GM18873 (cell line): ENCODE data around the gene CBX5.
"Not testable (repeated sequence)": the region's sequence is repeated elsewhere in the genome, so short reads cannot be mapped to it uniquely, and the experiment has no call there.

Experiments used
- ATAC-seq: cut with Tn5 transposase; IDR thresholded peaks from one replicate; pipeline ENCODE4 v1.9.1; 2021; ENCODE audit warnings: mild to moderate bottlenecking, moderate library complexity, moderate number of reproducible peaks; ENCODE audit not compliant: unreplicated experiment, low FRiP score

The CBX5 gene

DNA sequence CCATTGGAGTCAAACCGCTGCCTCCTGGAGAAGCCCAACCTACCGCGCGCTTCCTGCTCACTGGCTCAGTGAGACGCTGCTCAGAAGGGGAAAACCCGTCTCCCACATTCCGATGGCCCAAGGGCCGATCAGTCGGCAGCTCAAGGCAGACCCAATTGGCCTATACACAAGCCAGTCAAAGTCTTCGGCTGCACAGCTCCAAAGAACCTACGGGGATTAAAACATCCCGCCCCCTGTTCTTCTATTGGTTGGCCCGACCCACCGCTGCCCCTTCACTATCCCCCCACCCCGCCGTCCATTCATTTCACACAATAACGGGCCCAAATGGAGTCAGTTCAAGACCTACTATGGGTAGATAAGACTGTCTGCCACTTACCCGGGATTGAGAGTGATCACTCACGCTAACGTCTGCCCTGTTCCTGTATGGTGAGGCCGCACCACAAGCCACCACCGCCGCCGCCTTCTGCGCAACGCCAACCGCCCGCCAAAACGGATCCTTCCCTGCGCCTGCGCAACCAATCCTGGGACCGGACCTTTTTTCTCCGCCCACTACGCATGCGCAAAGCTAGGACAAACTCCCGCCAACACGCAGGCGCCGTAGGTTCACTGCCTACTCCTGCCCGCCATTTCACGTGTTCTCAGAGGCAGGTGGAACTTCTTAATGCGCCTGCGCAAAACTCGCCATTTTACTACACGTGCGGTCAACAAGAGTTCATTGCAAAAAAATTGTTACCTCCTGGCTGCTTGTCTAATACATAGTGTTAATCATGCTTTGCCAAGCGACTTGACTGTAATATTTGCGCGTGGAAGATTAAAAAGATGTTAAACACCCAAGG lies at the start of gene CBX5:
Gene CBX5 (minus strand): TSS at position 491 of the 836 bp plus-strand sequence. CDS start 22,472 bp downstream, outside the sequence.
- ATAC-seq: peak; percentile 68

DNA sequence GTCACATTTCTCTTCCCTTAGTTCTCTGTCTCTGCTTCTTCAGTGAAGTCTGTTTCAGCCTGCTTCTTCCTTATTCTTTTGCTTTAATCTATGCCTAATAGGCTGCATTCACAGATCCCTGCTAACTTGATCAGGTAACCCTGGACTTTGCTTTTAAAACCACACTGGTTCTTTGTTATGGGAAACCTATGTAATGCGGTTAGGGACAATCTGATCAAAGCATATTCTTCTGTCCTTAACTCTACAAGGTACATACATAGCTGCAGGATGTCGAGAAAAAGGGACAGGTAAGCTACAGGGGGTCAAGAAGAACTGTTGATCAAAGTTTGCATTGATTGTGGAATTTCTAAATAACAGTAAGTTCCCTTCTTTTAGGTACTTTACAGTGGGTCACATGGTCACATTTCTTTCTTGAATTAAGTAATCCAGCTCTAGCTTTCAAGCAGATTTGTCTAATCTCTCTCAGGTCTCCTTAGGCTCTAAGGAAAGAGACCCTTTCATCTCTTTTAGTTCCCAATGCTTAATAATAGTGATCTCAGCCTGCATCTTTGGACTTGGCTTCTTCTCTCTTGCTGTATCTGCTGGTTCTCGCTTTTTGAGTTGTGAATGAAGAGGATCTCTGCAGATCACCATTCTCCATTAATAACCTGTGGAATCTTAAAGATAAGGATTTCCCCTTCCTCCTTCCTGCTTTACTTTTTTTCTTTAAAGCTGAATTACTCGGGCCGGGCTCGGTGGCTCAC lies 48.8 kb upstream of the CBX5 start:
- ATAC-seq: no peak

DNA sequence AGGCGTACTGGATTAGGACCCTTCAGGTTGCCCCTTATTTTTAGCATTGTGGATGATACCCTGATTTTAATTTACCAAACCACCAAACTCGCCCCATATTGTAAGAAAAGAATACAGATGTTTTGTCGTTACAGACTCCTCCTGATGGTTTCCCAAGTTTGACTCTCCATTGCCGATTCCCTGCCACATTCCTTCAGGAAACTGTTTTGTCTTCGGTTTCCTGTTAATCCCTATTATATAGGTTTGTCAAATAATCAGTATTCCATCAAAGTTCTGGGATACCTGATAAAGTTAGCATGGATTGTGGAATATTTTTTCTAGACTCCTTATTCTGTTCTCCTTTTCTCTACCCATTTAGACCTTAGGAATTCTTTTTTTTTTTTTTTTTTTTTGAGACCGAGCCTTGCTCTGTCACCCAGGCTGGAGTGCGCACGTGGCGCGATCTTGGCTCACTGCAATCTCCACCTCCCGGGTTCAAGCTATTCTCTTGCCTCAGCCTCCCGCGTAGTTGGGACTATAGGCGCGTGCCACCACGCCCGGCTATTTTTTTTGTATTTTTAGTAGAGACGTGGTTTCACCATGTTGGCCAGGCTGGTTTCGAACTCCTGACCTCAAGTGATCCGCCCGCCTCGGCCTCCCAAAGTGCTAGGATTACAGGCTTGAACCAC lies 45.7 kb upstream of the CBX5 start:
- ATAC-seq: not testable (repeated sequence)

DNA sequence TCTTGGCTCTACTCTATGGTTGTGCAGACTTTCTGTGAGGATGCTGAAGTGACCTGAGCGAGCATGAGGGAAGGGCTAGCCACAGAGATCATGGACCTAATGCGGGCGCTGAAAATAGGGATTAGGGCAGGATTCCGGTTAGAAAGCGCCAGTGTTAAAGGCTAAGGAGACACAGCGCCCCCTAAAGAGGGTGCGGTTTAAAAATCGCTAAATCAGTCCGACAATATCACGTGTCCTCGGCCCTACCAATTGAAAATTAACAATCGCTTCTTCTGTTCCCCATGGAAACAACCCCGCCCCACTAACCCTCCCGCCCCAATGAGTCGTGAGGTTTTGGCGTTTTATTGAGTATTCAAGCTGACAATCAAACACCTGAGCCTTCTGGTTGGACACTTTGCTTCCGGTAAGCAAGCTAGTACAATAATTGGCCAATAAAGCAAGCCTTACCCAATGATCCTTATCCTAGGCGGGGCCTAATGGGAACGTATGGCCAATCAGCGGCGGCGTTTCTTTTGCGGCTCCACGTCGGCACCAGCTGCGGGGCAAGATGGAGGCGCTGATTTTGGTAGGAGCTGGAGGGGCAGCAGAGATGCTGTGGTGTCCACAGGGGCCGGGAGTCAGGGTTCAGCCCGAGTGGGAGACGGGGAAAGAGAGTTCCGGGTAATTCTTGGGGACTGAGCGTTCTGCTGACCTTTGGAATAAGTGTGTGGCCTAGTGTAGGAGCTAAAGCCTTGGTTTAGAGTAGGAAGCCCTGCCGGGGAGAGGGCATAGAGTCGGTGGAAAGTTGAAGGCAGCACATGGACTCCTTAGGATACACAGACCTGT lies 44.9 kb upstream of the CBX5 start, which contains the start of gene COPZ1:
Gene COPZ1 (plus strand): TSS at position 515 of the 825 bp plus-strand sequence. CDS start 33 bp downstream, at position 548.
- peak; percentile 99 for ATAC-seq

DNA sequence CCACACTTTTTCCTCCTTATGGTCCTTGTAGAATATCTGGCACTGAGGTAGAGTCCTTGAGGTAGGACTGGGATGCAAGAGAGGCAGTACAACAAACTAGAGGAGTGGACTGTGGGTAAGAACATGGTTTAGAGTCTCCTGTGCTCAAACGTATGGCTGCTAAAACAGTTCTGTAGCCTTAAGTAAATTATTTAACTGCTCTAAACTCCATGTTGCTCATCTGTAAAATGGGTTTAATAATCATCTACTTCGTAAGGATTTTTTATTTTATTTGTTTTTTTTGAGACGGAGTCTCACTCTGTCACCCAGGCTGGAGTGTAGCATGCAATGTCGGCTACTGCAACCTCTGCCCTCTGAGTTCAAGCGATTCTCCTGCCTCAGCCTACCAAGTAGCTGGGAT lies 41.4 kb upstream of the CBX5 start:
- ATAC-seq: no peak

DNA sequence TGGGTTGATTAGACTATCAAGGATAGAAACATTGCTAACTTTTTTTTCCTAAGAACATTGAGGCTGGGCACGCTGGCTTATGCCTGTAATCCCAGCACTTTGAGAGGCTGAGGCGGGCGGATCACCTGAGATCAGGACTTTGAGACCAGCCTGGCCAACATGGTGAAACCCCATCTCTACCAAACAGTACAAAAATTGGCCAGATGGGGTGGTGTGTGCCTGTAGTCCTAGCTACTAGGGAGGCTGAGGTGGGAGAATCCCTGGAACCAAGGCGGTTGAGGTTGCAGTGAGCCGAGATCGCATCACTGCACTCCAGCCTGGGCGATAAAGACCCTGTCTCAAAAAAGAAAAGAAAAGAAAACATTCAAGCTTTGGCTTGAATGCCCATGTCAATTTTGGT lies 32.4 kb upstream of the CBX5 start:
- ATAC-seq: not testable (repeated sequence)

DNA sequence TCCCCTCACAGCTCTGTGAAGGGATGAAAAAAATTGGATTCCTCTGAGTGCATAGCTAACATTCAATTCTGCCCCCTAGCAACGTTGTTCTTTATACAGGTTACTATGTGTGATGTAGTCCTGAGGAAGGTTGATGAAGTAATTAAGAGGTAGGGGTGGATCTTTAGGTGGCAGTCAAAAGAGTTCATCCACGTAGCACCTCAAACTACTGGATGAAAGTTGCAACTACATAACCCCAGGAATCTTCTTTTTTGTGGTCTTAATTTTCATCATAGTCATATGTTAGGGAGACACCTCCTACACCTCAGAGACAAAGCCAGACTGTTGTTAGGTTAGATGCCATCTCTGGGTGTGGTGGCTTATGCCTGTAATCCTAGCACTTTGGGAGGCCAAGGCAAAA lies 31.1 kb upstream of the CBX5 start:
- no peak for ATAC-seq

DNA sequence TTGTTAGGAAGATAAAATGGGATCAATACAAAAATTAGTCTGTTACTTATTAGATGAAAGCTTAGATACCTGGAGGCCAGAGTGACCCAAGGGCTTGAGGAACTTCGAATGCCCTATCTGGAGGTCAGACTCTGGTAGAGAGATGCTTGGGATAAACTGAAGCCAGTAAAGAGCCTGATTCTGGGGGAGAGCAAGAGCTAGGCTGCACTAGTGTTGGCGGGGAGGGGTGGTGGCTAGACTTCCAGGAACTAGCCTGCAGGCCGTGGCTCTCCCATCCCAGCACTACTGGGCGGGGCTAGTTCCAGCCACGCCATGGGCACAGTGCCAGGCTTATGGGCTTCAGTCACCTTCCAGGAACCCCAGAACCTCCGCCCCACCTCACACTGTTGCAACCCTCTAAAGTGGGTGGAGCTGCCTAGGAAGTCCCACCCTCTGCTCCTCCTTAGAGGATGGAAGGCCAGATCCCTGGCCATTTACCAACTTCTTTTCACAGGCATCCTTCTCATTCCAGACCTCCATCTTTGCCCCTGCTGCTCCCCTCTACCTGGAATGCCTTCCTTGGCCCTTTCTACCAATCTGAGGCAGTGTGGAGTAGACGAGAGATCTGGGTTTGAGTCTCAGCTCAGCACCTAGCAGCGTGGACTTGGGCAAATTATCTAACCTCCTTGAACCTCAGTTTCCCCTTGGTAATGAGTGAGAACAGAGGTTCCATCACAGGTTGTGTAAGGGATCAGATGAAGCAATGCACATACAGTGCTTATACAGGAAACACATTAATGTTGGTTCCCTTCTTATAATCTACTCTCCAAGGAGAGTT lies 27.2 kb upstream of the CBX5 start:
- no peak for ATAC-seq

DNA sequence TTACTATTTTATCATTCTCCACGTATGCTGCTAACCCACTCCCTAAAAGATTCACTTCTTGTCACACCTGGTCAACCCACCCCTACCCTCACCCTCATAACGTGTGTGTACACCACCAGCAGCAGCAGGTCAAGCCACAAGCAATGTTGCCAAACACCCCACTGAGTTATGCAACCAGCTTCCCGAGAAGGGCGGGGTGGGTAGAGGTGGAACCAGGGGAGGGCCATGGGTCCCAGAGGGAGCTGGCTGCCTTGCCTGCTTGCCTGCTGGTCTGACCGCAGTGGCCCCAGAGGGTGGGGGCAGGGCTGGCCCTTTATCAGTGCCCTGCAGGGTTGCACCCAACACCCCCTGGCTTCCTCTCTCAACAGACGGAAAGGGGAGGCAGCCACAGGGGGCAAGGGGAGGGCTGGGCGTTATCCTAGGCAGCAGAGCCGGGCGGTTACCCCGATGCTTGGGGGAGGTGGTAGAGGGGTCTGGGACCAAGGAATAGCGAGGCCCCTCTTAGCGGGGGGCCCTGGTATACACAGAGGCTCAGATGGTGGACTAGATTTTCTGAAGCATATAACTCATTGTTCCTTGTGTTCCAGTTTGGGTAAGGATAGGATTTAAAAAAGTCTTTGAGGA lies 24.4 kb upstream of the CBX5 start:
- no peak for ATAC-seq

DNA sequence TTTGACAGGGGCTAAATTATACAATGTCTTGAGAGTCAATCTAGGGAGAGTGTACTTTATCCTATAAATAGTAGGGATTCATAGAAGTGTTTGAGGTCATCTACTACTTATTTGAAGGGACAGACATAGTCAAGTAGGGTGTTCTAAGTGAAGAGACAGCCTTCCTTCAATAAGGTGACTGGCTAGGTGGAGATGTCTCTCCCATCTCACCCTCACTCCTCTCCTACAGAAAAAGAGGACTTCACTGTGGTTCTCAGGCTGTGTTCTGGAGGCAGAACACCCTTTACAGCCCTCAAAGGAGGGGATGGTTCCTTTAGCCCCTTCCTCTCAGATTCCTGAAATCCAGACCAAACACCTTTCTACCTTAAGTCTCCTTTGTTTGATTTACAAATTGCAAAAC lies 23.7 kb upstream of the CBX5 start:
- no peak for ATAC-seq

DNA sequence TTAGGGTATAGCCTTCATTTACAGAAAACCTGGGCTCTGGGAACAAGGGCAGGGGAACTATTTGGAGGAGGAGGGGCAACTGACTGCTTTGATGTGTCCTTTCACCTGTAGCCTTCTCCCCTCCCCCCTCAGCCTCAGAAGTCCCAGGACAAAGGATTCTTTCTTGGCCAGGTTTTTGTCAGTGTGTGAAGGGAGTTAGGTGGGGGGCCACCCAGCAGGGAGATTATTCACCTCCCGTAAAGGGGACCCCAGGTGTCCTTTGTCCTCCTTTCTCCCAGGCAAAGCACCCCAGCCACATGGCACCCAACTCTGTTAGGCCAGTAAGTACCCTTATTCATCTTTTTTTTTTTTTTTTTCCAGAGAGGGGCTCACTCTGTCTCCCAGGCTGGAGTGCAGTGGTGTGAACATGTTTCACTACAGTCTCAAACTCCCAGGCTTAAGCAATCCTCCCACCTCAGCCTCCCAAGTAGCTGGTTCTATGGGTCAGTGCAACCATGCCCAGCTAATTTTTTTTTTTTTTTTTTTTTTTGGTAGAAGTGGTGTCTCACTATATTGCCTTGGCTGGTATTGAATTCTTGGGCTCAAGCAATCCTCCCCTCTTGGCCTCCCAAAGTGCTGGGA lies 21.6 kb upstream of the CBX5 start:
- no peak for ATAC-seq

DNA sequence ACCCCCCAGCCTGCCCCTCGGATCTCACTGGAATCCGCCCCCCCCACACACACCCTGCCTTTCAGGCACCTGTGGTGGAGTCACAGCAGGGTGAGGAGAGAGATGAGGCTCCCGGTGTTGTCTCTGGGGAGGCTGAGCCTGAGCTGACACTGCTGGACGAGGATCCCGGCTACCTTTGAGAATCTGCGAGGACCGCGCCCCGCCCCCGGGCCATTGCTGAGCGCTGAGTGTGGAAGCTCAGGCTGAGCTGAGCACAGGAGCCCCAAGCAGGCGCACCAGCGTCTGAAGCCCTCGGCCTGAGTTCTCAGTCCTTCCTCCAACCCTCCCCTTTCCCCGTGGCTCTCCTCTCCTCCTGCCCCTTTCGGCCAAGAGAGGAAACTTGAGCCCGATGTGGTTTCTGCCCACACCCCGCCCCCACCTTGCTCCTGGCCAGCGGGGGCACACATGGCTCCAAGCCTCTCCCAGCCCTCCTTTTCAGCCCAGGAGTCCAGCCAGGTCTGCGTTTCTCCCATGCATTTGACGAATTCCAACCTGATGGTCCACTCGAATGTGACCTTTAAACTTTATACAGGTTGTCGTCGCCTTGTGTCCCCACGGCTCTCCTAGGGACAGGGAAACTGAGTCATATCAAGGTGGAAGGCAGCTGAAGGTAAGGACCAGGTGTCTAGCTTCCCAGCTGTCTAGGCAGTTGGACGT lies 21.0 kb upstream of the CBX5 start, which contains the start of gene NFE2:
Gene NFE2 (minus strand): TSS at position 284 of the 696 bp plus-strand sequence. CDS start 5,767 bp downstream, outside the sequence.
- no peak for ATAC-seq

DNA sequence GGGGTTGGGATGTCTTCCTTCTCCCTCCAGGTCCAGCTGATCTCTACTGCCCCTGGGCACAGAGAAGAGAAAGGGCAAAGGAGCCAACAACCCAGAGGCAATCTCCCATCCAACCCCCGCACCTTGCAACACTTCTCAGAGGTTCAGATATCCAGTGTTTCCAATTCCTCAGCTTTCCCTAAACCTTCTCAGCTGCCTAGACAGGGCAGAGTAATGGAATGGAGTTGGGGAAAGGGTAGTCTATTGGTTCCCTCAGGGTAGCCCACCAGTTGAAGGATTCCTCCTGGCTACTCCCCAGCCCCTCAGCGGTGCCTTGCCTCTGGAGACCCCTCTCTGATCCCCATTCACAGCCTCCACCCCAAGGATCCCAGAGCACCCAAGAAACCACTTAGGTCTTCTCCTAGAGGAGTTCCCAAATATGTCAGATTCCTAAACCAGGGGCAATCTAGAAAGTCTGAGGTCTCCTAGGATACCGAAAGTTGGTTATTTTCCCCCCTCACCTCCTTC lies 20.4 kb upstream of the CBX5 start:
- ATAC-seq: no peak

DNA sequence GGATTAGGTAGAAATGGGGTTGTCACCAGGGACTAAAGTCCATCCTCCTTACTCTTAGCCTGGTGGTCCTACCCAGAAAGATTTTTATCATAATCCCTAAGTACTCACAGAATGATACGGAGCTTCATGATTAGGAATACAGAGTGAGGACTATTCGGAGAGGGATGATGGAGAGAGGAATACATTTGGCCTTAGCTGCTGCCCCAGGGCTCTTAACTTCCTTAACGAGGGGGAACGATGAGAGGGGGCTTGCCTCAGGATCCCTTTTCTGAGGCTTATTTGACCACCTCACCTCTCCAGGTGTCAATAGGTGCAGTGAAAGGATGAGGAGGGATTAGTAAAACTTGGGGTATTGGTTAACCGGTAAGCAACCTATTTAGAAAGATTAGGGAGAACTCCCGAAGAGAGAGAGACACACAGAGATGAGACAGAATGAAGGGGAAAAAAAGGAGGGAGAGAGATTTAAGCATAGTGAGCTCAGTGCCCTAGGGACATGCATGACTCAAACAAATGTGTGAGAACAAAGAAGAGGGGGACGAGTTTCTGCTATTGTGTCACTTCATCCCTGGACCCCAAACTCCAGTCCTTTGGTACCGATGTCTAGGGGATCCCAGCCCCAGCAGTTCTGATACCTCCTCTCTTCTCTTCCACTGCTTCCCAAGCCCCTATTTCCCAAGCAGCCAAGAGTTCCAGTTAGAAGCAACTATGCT lies 19.7 kb upstream of the CBX5 start:
- ATAC-seq: no peak

DNA sequence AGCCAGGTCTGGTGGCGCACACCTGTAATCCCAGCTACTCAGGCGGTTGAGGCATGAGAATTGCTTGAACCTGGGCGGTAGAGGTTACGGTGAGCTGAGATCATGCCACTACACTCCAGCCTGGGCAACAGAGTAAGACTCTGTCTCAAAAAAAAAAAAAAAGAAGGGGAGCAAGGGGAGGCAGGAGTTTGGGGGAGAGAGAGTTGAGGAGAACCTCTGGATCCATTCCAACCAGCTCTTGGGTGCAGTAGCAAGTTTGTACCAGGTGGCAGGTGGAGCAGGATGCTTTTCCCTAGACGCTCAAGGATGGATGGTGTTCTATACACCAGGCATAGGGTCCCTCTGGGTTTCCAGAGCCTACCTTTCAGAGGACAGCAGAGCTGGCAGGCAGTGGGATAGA lies 19.0 kb upstream of the CBX5 start:
- no peak for ATAC-seq

DNA sequence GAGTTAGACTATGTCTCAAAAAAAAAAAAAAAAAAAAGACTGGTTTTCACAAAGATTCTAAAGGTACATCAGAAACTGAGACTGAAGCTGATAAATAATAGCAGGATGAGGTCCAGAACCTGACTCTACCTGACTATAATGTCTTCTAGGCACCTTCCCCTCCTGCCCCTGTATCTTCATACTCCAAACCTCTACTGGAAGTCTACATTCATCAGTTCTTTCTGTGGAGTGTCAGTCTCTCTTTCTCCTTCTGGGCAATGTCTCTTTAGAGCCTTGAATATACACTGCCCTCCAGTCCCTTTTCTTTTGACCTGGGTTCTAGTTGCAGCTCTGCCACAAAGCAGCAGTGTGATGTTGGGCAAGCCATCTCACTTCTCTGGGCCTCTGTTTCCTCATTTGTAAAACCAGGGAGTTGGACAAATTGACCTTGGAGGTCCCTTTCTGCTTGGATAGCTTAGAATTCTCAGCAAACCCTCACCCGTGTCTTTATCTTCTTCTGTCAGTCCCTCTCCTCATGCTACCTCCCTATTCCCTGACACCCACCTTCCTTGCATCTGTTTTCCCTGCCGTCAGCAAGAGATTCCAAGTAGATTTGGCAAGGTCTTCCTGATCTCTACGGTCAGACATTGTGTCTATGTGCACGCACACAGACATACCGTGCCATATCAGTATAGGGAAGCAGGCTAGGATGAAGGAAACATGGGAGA lies 16.6 kb upstream of the CBX5 start:
- no peak for ATAC-seq
